ENCODE measurements around the gene PPP3CA.

PPP3CA gene

DNA sequence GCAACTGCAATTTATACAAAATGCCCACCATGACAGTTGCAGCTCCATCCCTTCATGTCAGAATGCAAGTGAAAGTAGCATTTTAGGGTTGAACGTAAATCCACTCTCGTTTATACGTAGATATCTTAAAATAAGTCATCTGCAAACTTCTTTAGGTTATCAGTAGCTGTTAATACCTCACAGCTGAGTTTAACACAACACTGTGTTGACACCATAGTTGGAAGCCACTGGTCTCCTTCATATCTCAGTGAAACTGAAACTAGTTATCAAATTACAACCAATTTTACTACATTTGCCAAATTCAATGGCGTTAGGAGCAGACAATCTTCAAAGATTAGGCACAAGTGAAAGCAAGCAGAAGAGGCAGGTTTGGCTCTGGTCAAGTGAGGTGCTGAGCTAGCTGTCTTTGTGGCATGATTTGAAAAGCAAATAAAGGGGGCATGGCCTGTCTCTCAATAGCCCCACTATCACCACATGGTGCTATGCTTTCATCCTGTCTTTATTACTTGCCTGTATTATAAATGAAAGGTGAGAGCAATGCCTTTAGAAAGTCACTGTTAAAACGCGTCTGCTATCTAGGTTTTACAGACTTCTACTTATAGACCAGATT is 12.3 kb downstream of the PPP3CA start:
- DNase-seq (ENCODE audit: low read depth, low spot score), result no peak
- H3K27ac ChIP-seq, result no peak overlapping the region

DNA sequence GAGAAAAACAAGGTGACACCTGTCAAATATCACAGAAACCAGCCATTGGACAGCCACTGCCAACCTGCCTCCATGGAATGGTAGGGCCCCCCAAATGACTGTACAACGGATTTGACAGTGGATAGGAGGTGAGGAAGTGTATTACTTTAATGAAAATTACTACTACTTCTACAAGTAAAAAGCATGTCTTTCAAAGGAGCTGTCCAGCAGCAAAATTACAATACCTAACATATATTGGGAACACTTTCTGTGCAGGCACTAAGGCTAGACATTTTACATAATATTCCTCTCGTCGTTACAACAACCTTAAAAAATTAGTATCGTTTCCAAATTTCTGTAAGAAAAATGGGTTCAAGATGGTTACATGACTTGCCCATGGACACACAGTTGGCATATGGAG is 14.9 kb downstream of the PPP3CA start:
- no peak for DNase-seq (ENCODE audit: low read depth, low spot score)
- H3K27ac ChIP-seq, result no peak overlapping the region

DNA sequence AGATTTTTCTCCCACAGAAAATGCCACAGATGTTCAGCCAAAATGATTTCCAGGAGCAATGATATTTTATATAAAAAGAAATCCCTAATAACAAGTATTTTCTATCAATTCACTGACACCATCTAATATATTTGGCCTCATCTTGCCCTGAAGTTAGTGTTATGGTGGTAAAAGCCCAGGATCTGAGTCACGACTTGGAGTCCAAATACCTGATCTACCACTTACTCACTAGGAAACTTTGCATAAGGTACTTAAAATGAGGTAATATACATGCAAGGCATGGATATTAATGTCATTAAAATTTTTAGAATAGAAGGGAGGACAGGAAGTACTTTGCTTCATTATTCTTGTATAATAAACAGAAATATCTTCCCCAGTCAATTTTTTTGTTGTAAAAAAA is 16.3 kb downstream of the PPP3CA start:
- peak; percentile 52 for DNase-seq (ENCODE audit: low read depth, low spot score)
- H3K27ac ChIP-seq, result peak overlapping the region; percentile 72

DNA sequence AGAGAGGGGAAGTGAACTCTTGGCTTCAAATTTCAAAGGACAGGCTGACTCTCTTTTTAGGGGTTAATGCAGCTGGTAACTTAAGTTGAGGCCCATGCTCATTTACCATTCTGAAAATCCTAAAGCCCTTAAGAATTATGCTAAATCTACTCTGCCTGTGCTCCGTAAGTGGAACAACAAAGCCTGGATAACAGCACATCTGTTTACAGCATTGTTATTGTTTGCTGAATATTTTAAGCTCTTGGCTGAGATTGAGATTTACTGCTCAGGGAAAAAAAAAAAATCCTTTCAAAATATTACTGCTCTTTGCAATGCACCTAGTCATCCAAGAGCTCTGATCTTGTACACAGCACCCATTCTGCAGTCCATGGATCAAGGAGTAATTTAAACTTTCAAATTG is 17.7 kb downstream of the PPP3CA start:
- DNase-seq (ENCODE audit: low read depth, low spot score), result no peak
- no peak overlapping the region for H3K27ac ChIP-seq

DNA sequence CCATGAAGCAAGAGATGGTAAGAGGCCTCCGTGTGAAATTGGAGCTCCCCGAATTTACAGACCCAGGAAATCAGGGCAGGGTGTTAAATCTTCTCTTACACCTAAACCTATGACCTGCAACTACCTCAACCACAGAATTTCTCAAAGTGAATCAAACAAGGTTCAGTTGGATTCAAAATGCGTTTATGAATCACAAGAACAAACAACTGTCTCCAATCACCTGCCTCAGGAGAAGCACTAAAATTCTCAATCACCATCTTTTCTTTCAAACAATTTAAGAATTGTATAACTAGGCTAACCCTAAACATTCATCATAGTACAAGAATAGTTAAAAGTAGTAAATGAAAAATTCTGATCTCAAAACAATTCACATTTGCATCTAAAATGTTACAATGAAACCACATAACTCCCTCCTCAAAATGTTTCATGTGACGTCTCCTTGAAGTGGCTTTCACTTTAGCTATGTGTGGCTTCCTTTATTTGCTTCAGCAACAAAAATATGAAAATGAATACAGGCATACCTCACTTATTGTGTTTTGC is 19.2 kb downstream of the PPP3CA start:
- H3K27ac ChIP-seq, result no peak overlapping the region

DNA sequence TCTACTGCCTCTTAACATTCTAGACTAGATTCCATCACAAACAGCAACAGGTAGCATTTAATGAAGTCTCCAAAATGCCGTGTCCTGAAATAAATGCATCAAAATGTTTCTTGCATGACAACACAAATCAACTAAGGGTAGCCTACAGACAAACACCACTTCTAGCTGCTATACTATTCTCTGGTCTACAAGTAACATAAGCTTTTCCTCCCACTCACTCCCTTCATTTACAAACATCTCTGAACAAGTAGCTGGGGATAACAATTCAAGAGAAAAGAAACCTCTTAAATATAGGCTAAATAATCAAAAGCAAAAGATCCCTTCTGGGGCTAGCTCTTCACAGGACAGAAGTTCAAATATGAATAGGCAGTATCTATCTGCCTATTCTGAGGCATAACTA is 20.8 kb downstream of the PPP3CA start:
- DNase-seq (ENCODE audit: low read depth, low spot score), result no peak
- no peak overlapping the region for H3K27ac ChIP-seq

More for the DNA sequence above, 19.2 kb downstream of the PPP3CA start:
- no peak for DNase-seq (ENCODE audit: low read depth, low spot score)

DNA sequence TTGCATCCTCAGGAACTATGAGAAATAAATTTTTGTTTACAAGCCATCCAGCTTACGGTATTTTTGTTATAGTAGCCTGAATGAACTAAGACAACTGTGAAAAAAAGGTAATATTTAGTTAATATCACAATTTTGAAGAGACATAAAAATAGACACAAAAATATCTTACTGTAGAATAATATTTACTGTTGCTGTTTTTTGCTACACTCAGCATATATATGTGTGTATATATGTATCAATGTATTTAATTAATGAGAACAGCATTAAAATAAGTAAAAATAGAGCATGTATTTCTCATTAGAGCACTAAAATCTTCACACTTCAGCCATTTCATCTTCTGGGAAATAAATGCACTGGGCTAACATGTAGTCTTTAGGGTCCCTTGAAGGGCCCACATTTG is 24.6 kb downstream of the PPP3CA start:
- DNase-seq (ENCODE audit: low read depth, low spot score), result no peak
- H3K27ac ChIP-seq, result no peak overlapping the region

DNA sequence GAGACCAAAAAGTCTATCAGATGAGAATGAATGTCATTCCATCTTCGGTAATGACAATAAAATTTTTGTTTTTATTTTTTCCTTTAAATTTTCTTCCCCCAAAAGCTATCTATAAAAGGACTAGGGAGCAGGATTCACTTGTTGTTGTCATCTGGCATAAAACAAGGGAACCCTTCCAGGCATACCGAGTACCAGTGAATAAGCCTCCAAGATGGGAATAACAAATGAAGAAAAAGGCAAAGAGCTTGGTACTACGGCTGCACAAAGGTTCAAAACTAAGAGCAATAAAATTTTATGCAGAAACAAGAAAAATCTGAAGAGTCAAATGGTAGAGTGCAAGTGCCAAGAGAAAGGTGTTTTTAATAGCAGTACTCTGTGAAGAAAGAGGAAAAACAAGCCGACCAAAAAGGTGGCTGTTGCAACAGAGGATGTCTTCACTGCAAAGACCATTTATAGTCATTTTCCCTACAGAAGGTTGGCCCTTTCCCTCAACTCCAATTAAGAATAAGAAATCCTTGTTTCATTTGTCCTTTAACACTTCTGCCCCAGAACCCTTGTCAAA is 25.8 kb downstream of the PPP3CA start:
- no peak for DNase-seq (ENCODE audit: low read depth, low spot score)
- peak overlapping the region; percentile 1 for H3K27ac ChIP-seq

DNA sequence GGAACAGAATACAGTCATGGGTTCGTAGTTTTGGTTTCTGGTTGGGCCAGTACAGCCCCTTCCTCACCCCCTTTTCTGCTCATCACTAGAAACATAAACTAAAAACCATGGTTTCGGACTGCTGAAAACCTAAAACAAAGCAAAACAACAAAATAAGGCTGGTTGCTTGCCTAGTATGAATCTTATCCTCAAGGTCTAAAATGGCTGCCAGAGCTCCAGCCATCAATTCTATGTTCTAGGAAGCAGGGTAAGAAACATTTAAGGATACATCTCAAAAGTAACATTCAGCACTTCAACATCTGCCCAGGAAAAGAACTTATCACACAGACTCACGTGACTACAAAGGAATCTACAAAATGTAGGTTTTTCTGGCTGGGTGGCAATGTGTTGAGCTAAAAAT is 31.5 kb downstream of the PPP3CA start:
- no peak for DNase-seq (ENCODE audit: low read depth, low spot score)
- no peak overlapping the region for H3K27ac ChIP-seq

DNA sequence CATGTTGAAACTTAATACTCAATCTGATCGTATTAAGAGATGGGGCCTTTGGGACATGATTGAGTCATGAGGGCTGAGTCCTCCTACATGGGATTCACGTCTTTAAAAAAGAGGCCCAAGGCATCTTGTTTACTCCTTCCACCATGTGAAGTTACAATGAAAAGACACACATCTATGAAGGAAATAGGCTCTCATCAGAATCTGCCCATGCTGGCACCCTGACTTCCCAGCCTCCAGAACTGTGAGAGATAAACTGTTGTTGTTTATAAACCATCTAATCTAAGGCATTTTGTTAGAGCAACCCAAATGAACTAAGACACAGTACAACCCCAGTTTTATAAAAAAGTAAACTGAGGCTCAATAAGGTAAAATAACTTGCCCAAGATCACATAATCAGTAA is 32.3 kb downstream of the PPP3CA start:
- H3K27ac ChIP-seq, result no peak overlapping the region
- no peak for DNase-seq (ENCODE audit: low read depth, low spot score)

DNA sequence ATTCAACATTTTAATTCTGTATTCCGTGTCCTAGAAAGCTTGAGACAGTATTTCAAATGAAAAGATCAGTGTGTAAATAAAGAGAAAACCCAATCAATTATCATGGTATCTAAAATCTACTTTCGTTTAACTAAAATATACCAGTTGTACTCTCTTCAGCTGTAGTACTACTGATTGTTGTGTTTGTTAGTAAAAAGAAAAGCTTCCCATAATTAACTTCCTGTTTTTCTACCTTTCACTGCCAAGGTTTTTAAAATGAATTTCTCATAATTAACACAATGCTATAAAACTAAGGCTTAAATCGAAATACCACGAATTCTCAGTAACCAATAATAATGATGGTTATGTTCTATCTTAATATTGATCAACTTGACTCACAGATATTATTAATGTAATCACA is 37.4 kb downstream of the PPP3CA start:
- DNase-seq (ENCODE audit: low read depth, low spot score), result no peak
- H3K27ac ChIP-seq, result no peak overlapping the region

DNA sequence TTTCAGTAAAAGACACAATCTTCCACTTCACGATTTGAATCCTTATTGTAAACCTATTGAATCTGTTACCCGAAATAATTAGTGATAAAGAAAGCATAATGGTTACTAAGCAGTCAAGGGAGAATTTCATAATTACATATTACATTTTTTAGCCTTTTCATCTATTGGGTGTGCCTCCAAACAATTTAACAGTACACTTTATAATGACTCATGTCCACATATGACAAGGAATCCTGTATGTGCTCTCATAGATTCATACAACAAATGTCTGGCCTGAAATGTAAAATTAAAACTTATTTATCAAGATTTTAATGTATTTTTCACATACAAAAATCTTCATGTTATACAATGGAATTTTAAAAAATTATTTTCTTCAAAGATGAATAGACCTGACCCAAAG is 39.4 kb downstream of the PPP3CA start:
- no peak for DNase-seq (ENCODE audit: low read depth, low spot score)
- H3K27ac ChIP-seq, result peak overlapping the region; percentile 26

DNA sequence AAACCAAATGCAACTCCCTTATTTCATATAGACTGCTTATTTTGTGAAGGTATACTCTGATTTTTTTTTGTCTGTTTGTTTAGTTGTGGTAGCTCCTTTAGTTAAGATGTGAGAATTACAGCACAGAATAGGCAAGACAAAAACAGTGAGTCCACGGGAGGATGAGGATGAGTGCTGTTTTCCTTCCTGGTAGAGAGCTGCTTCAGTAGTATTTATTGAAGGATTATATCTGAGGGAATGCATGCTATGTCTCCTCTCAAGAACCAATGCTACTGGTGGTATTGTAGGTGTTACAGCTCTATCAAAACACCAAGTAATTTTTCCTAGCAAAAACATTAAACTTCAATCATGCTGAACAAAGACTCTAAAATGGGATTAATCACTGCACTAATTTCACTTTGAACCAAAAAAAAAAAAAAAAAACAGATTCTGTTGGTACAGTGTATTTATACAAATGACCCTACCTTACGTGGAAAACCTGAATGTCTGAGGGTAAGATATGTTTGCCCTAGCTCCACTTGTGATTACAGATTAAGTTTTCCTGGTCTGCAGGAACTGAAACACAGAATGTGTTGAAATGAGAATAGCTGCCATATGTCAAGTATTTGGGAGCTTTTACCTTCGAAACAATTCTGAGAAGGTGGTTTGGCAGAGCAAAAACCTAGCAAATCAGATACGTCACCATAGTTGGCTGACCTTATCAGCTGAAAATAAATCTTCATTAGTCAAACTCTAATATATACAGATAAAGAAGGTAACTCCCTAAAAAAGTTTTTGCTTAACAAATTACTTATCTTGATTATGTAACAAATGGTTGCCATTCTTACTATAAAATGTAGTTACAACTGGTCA is 40.3 kb downstream of the PPP3CA start:
- no peak for DNase-seq (ENCODE audit: low read depth, low spot score)
- no peak overlapping the region for H3K27ac ChIP-seq

DNA sequence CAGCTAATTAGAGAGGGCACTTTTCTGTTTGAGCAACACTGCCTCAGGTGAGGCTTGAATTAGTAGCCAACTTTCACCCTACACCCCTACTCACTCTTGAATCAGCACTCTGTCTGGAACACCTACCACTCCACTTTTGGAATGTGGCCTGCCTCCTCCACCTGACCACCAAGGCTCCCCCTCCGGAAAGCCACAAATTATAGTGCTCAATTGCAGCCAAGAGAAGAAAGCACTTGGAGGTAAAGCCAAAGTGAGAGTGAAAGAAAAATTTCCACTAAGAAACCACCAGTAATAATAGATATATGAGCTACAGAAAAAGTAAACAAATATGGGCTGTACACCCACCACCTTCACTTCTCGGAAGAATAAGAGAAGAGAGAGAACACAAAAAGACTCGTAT is 41.1 kb downstream of the PPP3CA start:
- no peak for DNase-seq (ENCODE audit: low read depth, low spot score)
- no peak overlapping the region for H3K27ac ChIP-seq

DNA sequence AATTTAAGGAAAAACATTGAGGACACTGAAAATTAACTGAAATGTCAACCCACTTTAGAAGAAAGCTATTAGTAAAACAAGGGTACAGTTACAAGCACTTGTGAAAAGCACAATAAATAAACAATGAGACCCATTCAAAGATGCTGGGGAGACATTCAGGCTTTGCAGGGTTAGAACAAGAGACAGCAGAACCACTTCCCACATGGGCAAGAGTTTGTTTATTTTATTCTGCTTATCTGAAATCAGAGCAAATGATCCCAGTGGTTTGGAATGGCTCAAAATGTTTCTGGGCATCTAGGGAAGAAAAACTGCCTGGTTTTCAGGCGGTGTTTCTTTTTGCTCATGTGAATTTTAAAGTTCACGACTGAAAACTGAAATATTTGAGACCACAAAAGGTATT is 42.4 kb downstream of the PPP3CA start:
- no peak for DNase-seq (ENCODE audit: low read depth, low spot score)
- H3K27ac ChIP-seq, result no peak overlapping the region

DNA sequence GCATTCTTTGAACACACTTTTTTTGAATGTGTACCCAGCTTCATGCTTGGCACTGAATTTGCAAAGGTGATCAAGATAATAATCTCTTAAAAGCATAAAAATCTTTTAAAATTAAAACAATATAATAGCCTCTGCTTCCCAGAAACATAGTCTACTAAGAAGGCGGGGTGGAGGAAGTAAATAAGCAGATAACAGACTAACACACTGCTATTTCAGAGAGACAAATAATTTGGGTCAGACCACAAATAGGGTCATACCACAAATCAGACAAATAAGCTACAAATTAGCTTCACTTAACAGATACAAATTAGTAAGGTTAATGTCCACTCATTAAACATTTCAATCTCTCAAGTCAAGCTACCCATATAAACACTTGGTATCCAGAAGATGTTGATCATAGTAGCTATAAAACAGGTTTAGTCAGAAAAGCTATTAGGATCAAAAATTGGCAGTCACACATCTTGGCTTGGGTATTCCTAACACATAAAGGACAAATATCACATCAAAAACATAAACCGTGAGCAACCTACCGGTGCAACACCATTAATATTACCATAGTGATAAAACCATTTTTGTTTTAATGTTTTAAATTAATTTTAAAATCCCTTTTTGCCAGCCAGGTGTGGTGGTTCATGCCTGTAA is 47.3 kb downstream of the PPP3CA start:
- no peak for DNase-seq (ENCODE audit: low read depth, low spot score)
- H3K27ac ChIP-seq, result no peak overlapping the region

DNA sequence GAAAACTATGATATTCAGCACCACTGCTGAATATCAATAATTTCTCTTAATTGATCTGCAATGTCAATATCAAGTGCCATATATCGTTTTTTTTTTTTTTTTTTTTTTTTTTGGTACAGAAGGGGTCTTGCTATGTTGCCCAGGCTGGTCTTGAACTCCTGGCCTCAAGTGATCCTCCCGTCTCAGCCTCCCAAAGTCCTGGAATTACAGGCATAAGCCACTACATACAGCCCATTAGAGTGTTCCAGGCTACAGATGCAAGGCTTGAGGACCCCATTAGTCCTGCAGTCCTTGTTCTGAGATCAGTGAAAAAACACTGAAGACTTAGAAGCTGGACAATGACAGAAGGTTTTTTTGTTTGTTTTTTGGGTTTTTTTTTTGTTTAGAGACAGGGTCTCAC is 48.3 kb downstream of the PPP3CA start:
- no peak overlapping the region for H3K27ac ChIP-seq
- DNase-seq (ENCODE audit: low read depth, low spot score), result no peak

DNA sequence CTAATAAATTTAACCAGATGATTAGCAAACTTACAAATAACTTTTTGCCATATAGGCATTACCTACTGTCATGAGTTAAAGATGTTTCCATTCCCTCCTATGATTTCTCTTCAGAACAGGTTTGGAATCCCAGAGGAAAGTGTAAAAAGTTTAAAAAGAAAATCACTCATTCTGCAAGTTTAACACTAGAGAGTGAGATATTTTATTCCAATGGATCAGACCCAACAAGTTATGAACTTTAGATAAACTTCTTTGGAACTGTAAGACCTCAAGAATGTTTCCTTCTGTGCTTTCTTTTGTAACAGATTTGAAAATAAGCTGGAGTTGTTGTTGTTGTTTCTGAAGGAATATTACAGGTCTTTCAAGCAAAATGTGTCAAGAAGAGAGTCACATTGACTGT is 51.6 kb downstream of the PPP3CA start:
- no peak for DNase-seq (ENCODE audit: low read depth, low spot score)
- H3K27ac ChIP-seq, result no peak overlapping the region

DNA sequence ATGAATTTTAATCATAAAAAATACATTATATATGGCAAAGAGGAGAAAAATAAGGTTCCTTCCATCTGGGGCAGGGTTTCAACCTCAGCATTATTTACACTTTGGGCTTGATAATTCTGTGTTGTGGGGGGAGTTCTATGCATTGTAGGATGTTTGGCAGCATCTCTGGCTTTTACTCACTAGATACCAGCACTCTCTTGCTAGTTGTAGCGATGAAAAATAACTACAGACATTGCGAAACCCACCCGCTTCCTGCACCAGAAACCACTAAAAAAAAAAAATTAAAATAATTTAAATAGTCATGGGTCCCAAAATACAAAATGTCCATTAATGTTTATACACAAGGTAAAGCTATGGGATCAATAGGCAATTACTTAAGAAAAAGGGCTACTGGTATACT is 52.7 kb downstream of the PPP3CA start:
- no peak overlapping the region for H3K27ac ChIP-seq
- no peak for DNase-seq (ENCODE audit: low read depth, low spot score)

DNA sequence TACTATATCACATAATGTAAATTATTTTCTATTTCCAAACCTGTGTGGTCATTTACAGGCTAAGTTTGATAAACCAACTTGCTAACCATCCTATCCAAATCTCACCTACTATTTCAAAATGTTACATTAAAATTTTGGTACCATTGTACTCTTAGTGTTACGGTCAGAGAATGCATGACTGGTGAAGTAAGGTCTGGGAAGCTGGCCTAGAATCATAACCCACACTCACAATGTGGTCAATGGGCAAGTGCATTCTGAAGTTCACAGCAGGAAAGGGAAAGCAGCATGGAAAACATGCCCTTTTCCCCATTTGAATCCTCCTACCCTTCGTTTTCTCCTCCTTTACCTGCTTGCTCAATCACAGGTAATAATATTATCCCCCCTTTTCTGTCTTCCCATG is 54.4 kb downstream of the PPP3CA start:
- no peak for DNase-seq (ENCODE audit: low read depth, low spot score)
- H3K27ac ChIP-seq, result no peak overlapping the region

DNA sequence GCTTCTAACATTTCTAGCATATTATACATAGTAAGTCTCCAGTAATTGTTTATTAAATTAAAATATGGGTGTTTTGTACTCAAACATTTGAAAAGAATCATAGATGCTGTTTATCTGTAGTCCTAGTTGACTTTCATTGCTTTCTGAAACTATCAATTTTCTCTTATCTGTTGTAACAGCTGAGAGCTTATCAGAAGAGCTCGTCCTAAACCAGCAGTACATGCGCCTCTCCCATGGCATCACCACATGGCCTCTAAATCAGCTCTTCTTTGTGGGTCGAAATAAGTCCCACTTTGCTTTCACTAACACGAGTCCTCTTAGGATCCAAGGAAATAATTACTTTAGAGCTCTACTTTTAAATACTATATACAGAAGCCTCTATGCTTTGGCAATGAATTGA is 55.1 kb downstream of the PPP3CA start:
- no peak for DNase-seq (ENCODE audit: low read depth, low spot score)
- no peak overlapping the region for H3K27ac ChIP-seq

All from epithelial cell of prostate (primary cell).